Measurements from ENCODE around the gene KPNA3. TPM values are rescaled to one million over a fixed set of nuclear protein-coding genes. Genes with fewer than 3 reads are reported as not detected.

The KPNA3 gene
- total RNA-seq, 1 donor from 2014 or later = 28.7 TPM

DNA sequence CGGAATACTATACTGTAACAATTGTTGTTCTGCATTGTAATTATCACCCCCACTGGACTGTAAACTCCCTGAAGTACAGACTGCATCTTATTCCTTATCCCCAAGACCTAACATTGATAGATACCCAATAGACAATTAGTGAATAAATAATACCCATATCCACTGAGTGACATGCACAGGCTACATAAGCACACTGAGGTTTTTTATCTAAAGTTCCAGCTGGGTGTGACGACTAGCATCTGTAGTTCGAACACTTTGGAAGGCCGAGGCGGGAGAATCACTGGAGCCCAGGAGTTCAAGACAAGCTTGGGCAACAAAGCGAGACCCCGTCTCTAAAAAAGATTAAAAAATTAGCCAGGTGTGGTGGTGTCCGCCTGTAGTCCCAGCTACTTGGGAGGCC lies 2.5 kb downstream of the KPNA3 start:
- intact Hi-C loops (cut with micrococcal nuclease) = loop anchor here (5.0 kb wide), 4 partner anchors 163 to 1488 kb away; partner anchors contain the start of genes ARL11, CDADC1, FNDC3A and RB1
- ChIA-PET CTCF (interaction anchor here (1.2 to 1.3 kb wide), 2 partner anchors 10 to 183 kb away, joined by 3 read pairs; no protein-coding TSS in a partner anchor), POLR2A (no interaction called here)
- H3K36me3 Mint-ChIP-seq (ENCODE audit: low read depth) = peaks cover 6% of the 10 kb centered on the region
- DNase-seq (no peak), ATAC-seq (ENCODE audit: low read depth) (no peak)
- no peaks in the 10 kb centered on the region for H3K27me3 Mint-ChIP-seq
- H3K27ac Mint-ChIP-seq = no peak overlapping the region
- H3K4me1 Mint-ChIP-seq = peaks cover 42% of the 10 kb centered on the region
- H3K4me3 Mint-ChIP-seq = no peak overlapping the region
- TF ChIP-seq, protein P1, sequence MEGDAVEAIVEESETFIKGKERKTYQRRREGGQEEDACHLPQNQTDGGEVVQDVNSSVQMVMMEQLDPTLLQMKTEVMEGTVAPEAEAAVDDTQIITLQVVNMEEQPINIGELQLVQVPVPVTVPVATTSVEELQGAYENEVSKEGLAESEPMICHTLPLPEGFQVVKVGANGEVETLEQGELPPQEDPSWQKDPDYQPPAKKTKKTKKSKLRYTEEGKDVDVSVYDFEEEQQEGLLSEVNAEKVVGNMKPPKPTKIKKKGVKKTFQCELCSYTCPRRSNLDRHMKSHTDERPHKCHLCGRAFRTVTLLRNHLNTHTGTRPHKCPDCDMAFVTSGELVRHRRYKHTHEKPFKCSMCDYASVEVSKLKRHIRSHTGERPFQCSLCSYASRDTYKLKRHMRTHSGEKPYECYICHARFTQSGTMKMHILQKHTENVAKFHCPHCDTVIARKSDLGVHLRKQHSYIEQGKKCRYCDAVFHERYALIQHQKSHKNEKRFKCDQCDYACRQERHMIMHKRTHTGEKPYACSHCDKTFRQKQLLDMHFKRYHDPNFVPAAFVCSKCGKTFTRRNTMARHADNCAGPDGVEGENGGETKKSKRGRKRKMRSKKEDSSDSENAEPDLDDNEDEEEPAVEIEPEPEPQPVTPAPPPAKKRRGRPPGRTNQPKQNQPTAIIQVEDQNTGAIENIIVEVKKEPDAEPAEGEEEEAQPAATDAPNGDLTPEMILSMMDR (IDR thresholded peaks at IDR 0.05) = no peak
- H3K9me3 Mint-ChIP-seq = no peaks in the 10 kb centered on the region

DNA sequence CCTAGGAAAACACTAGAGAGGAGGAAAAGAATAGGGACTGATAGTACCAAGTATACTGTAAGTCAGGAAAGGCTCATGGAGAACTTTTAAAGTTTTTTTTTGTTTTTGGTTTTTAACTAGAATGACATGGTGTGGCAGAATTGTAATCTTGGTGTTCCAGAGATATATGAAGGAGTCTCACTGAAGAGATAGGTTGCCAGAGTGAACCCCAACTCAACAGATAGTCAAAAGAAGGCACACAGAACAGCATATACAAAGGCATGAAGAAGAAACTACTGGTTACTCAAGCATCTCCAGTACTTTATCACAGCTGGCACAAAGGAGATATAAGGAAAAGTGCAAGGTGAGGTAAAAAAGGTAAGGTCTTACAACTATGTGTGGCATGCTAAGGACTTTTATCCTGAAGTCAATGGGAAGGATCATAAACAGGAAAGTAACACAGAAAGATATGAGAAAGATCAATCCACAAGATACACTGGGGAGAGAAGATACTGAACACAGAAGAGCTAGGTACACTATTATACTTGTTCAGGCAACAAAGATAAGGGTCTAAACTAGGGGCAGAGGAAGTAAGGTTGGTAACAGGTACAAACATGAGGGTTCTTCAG lies 6.0 kb downstream of the KPNA3 start:
- Mint-ChIP-seq H3K27ac (no peak overlapping the region), H3K36me3 (ENCODE audit: low read depth) (peaks cover 4% of the 10 kb centered on the region), H3K9me3 (no peaks in the 10 kb centered on the region), H3K4me1 (peaks cover 52% of the 10 kb centered on the region), H3K4me3 (no peak overlapping the region), H3K27me3 (no peaks in the 10 kb centered on the region)
- DNase-seq (no peak), ATAC-seq (ENCODE audit: low read depth) (no peak)
- intact Hi-C loops (cut with micrococcal nuclease) = no loop called here
- CTCF ChIA-PET = no interaction called here
- POLR2A ChIA-PET = no interaction called here
- TF ChIP-seq, protein P1 (IDR thresholded peaks at IDR 0.05) = no peak

DNA sequence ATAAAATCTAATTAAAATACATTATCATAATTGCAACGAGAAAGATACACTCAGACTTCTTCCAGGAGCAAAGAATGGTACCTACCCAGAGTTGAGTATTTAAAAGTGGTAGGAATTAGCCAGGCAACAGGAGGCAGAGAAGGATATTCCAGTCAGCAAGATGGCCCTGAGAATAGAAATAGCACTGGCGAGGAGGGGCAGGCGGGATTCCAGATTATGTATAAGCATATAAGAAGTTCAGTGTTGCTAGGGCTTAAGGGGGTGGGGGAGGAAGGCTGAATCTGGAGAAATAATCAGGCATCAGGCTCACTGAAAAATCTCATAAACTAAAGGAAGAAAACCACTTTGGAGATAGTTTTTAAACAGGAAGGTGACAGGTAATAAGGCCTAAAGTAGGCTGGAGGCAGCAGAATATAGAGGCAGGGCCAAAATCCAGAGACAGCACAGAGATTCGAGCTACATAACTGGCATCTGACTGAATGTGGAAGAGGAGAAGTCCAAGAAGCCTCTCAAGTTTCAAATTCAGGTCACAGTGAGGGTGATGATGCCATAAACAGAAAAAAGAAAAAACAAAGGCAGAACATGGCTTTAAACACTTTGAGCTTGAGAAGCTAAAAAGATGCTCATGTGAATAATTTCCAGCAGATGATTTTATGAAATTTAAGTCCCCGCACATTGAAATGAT lies 7.5 kb downstream of the KPNA3 start:
- no peak overlapping the region for H3K27ac Mint-ChIP-seq
- H3K27me3 Mint-ChIP-seq = no peaks in the 10 kb centered on the region
- POLR2A ChIA-PET = no interaction called here
- TF ChIP-seq, protein P1 (IDR thresholded peaks at IDR 0.05) = no peak
- H3K36me3 Mint-ChIP-seq (ENCODE audit: low read depth) = peaks cover 2% of the 10 kb centered on the region
- intact Hi-C loops (cut with micrococcal nuclease) = no loop called here
- H3K4me1 Mint-ChIP-seq = peaks cover 48% of the 10 kb centered on the region
- ATAC-seq (ENCODE audit: low read depth) (no peak), DNase-seq (no peak)
- CTCF ChIA-PET = no interaction called here
- H3K4me3 Mint-ChIP-seq = no peak overlapping the region
- no peaks in the 10 kb centered on the region for H3K9me3 Mint-ChIP-seq

DNA sequence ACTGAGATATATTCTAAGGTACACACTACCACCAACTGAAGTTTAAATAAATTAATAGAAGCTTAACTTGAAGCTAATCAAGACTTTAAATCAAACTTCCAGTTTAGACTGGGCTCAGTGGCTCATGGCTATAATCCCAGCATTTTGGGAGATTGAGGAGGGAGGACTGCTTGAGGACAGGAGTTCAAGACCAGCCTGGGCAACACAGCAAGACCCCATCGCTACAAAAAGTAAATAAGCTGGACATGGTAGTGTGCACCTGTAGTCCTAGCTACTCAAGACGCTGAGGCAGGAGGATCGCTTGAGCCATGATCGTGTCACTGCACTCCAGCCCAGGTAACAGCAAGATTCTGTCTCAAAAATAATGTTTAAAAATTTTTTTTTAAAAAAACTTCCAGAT lies 8.6 kb downstream of the KPNA3 start:
- Mint-ChIP-seq H3K27ac (no peak overlapping the region), H3K36me3 (ENCODE audit: low read depth) (peaks cover 2% of the 10 kb centered on the region), H3K4me3 (no peak overlapping the region), H3K4me1 (peaks cover 42% of the 10 kb centered on the region), H3K9me3 (no peaks in the 10 kb centered on the region), H3K27me3 (no peaks in the 10 kb centered on the region)
- ChIA-PET POLR2A (interaction anchor here (0.6 kb wide), 1 partner anchor 9 kb away, joined by 3 read pairs; no protein-coding TSS in a partner anchor), CTCF (no interaction called here)
- DNase-seq = no peak
- TF ChIP-seq, protein P1 (IDR thresholded peaks at IDR 0.05) = no peak
- no peak for ATAC-seq (ENCODE audit: low read depth)
- intact Hi-C loops (cut with micrococcal nuclease) = no loop called here

DNA sequence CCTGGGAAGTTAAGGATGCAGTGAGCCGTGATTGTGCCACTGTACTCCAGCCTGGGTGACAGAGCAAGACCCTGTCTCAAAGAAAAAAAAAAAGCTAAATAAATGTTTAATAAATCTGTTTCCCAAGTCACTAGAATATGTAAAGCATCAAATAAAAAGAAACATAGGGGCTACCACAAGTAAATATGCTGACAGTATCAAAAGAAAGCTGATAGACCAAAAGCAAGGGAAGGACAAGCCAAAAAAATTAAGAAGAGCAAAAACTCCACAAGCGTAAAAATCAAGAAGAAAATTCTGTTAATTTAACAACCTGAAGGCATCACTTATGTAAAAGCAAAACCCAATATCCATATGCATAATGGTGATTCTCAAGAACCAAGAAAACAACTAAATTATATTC lies 9.7 kb downstream of the KPNA3 start:
- ATAC-seq (ENCODE audit: low read depth) (no peak), DNase-seq (no peak)
- Mint-ChIP-seq H3K9me3 (no peaks in the 10 kb centered on the region), H3K4me1 (peaks cover 43% of the 10 kb centered on the region), H3K27me3 (no peaks in the 10 kb centered on the region), H3K27ac (no peak overlapping the region), H3K36me3 (ENCODE audit: low read depth) (peaks cover 2% of the 10 kb centered on the region), H3K4me3 (no peak overlapping the region)
- TF ChIP-seq, protein P1 (IDR thresholded peaks at IDR 0.05) = no peak
- POLR2A ChIA-PET = interaction anchor here (0.7 kb wide), 1 partner anchor 25 kb away, joined by 3 read pairs; no protein-coding TSS in a partner anchor
- intact Hi-C loops (cut with micrococcal nuclease) = no loop called here
- CTCF ChIA-PET = no interaction called here
